Ishikawa (cell line): Measurements from ENCODE around the gene PSRC1.

Source experiments
- CEBPB ChIP-seq: IDR thresholded peaks from 2 replicates; pipeline ENCODE4 v1.6.1; 2012
- CREB1 ChIP-seq: IDR thresholded peaks from 2 replicates; pipeline ENCODE4 v1.6.1; 2012; ENCODE audit warnings: low read depth
- EGR1 ChIP-seq: IDR thresholded peaks from 2 replicates; pipeline ENCODE4 v1.6.1; 2012
- EP300 ChIP-seq: IDR thresholded peaks from 2 replicates; pipeline ENCODE4 v1.6.1; 2012; ENCODE audit warnings: borderline replicate concordance
- FOXM1 ChIP-seq: IDR thresholded peaks from 2 replicates; pipeline ENCODE4 v1.6.1; 2012; ENCODE audit warnings: low read depth, borderline replicate concordance
- NFIC ChIP-seq: IDR thresholded peaks from 2 replicates; pipeline ENCODE4 v1.6.1; 2012
- RAD21 ChIP-seq: IDR thresholded peaks from 2 replicates; pipeline ENCODE4 v1.6.1; 2012; ENCODE audit warnings: low read depth
- TAF1 ChIP-seq: IDR thresholded peaks from 2 replicates; pipeline ENCODE4 v1.6.1; 2012; ENCODE audit warnings: low read depth, mild to moderate bottlenecking
- TCF12 ChIP-seq: IDR thresholded peaks from 2 replicates; pipeline ENCODE4 v1.6.1; 2012; ENCODE audit warnings: low read depth
- TEAD4 ChIP-seq: IDR thresholded peaks from 2 replicates; pipeline ENCODE4 v1.6.1; 2012
- YY1 ChIP-seq: IDR thresholded peaks from 2 replicates; pipeline ENCODE4 v1.6.1; 2012; ENCODE audit warnings: low read depth
- ZBTB7A ChIP-seq: IDR thresholded peaks from 2 replicates; pipeline ENCODE4 v1.6.1; 2012; ENCODE audit warnings: low read depth
- TF ChIP-seq, protein P1 (sequence below): IDR thresholded peaks from 2 replicates; pipeline ENCODE4 v1.6.1; 2012; ENCODE audit warnings: low read depth, mild to moderate bottlenecking
- TF ChIP-seq, protein P2 (sequence below): IDR thresholded peaks from 2 replicates; pipeline ENCODE4 v1.6.1; 2012
- TF ChIP-seq, protein P3 (sequence below): IDR thresholded peaks from 2 replicates; pipeline ENCODE4 v1.6.1; 2012

PSRC1 gene

DNA sequence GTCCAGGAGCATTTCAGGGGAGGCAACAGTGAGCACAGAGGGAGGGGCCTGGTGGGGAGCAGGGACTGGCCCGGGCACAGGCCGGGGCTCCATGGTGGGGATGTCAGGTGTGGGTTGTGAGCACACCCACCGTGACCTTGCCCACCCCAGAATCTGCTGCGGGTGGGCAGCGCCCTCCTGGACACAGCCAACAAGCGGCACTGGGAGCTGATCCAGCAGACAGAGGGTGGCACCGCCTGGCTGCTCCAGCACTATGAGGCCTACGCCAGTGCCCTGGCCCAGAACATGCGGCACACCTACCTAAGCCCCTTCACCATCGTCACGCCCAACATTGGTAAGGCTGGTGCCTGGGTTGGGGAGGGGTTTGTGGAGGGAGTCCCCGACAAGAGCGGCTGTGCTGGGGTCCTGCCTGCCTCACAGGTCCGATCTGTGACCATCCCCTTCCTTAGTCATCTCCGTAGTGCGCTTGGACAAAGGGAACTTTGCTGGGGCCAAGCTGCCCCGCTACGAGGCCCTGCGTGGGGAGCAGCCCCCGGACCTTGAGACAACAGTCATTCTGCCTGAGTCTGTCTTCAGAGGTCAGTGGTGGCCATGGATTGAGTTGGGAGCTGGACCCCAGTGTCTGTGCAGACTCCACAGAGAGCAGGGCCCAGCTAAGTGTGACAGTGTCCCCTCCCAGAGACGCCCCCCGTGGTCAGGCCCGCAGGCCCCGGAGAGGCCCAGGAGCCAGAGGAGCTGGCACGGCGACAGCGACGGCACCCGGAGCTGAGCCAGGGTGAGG, 14.3 kb downstream of the PSRC1 start:
- TF ChIP-seq TCF12 (no peak), TEAD4 (no peak), ZBTB7A (no peak), EP300 (no peak), FOXM1 (no peak)

DNA sequence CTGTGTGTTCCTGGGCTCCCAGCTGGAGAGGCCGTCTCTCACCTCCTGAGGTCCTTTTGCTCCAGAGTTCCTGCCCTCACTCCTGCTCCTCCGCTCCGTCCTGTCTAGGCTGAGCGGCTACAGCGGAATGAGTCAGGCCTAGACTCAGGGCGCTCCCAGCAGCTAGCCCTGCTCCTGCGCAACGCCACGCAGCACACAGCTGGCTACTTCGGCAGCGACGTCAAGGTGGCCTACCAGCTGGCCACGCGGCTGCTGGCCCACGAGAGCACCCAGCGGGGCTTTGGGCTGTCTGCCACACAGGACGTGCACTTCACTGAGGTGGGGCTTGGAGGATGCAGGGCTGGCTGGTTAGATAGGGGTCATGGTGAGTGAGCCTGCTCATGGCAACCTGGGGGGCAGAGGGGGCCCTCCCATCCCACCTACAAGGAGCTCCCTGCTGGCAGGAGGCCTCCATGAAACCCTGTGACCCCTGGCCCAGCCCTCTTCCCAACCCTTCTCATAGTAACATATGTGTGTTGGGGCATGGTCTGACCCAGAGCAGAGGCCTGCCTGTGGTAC, 15.1 kb downstream of the PSRC1 start:
- TF ChIP-seq, protein P1, sequence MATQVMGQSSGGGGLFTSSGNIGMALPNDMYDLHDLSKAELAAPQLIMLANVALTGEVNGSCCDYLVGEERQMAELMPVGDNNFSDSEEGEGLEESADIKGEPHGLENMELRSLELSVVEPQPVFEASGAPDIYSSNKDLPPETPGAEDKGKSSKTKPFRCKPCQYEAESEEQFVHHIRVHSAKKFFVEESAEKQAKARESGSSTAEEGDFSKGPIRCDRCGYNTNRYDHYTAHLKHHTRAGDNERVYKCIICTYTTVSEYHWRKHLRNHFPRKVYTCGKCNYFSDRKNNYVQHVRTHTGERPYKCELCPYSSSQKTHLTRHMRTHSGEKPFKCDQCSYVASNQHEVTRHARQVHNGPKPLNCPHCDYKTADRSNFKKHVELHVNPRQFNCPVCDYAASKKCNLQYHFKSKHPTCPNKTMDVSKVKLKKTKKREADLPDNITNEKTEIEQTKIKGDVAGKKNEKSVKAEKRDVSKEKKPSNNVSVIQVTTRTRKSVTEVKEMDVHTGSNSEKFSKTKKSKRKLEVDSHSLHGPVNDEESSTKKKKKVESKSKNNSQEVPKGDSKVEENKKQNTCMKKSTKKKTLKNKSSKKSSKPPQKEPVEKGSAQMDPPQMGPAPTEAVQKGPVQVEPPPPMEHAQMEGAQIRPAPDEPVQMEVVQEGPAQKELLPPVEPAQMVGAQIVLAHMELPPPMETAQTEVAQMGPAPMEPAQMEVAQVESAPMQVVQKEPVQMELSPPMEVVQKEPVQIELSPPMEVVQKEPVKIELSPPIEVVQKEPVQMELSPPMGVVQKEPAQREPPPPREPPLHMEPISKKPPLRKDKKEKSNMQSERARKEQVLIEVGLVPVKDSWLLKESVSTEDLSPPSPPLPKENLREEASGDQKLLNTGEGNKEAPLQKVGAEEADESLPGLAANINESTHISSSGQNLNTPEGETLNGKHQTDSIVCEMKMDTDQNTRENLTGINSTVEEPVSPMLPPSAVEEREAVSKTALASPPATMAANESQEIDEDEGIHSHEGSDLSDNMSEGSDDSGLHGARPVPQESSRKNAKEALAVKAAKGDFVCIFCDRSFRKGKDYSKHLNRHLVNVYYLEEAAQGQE = no peak
- TF ChIP-seq TAF1 (no peak), EGR1 (no peak), NFIC (no peak), YY1 (no peak), FOXM1 (no peak), TEAD4 (no peak), EP300 (no peak)
- TF ChIP-seq, protein P2, sequence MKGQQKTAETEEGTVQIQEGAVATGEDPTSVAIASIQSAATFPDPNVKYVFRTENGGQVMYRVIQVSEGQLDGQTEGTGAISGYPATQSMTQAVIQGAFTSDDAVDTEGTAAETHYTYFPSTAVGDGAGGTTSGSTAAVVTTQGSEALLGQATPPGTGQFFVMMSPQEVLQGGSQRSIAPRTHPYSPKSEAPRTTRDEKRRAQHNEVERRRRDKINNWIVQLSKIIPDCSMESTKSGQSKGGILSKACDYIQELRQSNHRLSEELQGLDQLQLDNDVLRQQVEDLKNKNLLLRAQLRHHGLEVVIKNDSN = no peak
- TF ChIP-seq, protein P3, sequence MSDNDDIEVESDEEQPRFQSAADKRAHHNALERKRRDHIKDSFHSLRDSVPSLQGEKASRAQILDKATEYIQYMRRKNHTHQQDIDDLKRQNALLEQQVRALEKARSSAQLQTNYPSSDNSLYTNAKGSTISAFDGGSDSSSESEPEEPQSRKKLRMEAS = no peak

DNA sequence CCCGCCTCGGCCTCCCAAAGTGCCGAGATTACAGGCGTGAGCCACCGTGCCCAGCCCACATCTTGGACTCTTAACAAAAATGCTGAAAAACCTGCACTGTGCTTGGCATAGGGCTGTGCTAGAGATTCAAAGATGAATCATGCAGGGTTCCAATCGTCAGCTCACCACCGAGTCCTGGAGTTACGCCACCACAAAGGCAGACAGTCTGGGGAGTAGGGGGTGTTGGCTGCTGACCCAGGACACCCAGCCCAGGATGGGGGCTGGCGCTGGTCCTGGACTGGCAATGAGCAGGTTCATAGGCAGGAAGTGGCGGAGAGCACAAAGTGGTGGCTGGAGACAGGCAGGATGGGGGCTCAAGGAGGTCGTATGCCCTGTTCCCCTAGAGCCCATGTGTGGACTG, 16.0 kb downstream of the PSRC1 start:
- no peak for TF ChIP-seq NFIC
- TF ChIP-seq EP300 = no peak
- no peak for TF ChIP-seq CREB1
- no peak for TF ChIP-seq RAD21
- TF ChIP-seq, protein P2 = no peak
- TF ChIP-seq FOXM1 = no peak
- no peak for TF ChIP-seq TEAD4
- TF ChIP-seq, protein P3 = no peak
- no peak for TF ChIP-seq EGR1
- TF ChIP-seq TAF1 = no peak
- TF ChIP-seq CEBPB = no peak
- TF ChIP-seq ZBTB7A = no peak
- no peak for TF ChIP-seq TCF12

DNA sequence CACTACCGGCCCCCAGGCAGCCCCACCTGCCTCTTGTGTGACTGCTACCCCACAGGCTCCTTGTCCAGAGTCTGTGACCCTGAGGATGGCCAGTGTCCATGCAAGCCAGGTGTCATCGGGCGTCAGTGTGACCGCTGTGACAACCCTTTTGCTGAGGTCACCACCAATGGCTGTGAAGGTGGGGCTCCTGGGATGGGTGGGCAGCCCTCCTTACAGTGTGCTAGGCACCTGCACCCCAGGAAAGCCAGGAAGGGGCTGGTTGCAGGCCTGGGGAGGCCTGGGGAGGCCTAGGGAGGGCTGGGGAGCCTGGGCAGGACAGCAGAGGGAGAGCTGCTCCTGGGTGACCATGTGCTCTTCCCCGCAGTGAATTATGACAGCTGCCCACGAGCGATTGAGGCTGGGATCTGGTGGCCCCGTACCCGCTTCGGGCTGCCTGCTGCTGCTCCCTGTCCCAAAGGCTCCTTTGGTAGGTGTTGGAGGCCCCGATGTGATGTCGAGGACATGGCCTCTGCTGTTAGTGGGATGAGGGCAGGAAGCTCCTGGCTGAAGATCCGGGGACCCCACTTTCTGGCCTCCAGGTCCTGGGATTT, 17.1 kb downstream of the PSRC1 start:
- TF ChIP-seq, protein P3 = no peak
- TF ChIP-seq FOXM1 (no peak), CEBPB (no peak), EGR1 (no peak), NFIC (no peak), EP300 (no peak)

DNA sequence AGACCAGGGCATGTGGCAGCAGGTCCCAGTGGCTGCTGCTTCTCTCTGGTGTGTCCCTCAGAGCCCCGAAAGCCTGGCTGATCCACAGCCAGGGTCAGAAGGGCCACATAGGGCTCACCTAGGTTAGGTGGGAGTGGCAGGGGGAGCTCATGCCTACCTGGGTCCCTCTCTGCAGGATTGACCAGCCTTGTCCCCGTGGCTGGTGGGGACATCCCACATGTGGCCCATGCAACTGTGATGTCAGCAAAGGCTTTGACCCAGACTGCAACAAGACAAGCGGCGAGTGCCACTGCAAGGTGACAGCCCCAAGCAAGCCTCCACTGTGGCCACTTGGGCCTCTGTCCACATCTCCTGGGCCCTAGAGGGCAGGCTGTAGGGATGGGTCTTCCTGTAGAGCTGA, 17.9 kb downstream of the PSRC1 start:
- no peak for TF ChIP-seq RAD21
- TF ChIP-seq TEAD4 = no peak
- TF ChIP-seq, protein P1 = no peak
- TF ChIP-seq TCF12 = no peak
- no peak for TF ChIP-seq NFIC
- TF ChIP-seq, protein P3 = no peak
- TF ChIP-seq, protein P2 = no peak
- no peak for TF ChIP-seq ZBTB7A
- TF ChIP-seq EGR1 = no peak
- no peak for TF ChIP-seq CREB1
- no peak for TF ChIP-seq CEBPB
